WTC11 (cell line): ENCODE measurements around the gene KAT6B. TPM values are rescaled to one million over a fixed set of nuclear protein-coding genes. Genes with fewer than 3 reads are reported as not detected.

Experiments used
- ATAC-seq: fragments of 200-7000 bp; cut with Tn5 transposase; 2 replicates; pipeline ENCODE4 v1.10.0; 2021; ENCODE audit warnings: mild to moderate bottlenecking, moderate library complexity
- Bru-seq: library from RNA; stranded (reverse); fragments of 400-500 nt; gene quantifications from one replicate; lab custom pipeline; 2021; lab: Mats Ljungman, UMichigan
- CTCF ChIA-PET: fragments of 300-600 bp; sonication (Branson Sonifier 250); formaldehyde crosslinking; loops from one replicate; lab custom pipeline; 2021; ENCODE audit warnings: antibody characterized with exemption; lab: Charles Lee
- POLR2A ChIA-PET: fragments of 350-600 bp; sonication (Branson Sonifier 250); formaldehyde crosslinking; loops from one replicate; lab custom pipeline; 2021; ENCODE audit warnings: antibody characterized with exemption; lab: Charles Lee
- DNase-seq: peaks from one replicate; pipeline ENCODE4 v3.0.0; 2021; ENCODE audit warnings: low spot score
- H3K27ac Mint-ChIP-seq: 2 replicates; pipeline ENCODE4 v1.8.0; 2021; ENCODE audit warnings: mixed read lengths
- H3K27me3 Mint-ChIP-seq: 2 replicates; pipeline ENCODE4 v1.8.0; 2021; ENCODE audit warnings: low read depth, mild to moderate bottlenecking, moderate library complexity, mixed read lengths
- H3K36me3 Mint-ChIP-seq: 2 replicates; pipeline ENCODE4 v1.8.0; 2021; ENCODE audit warnings: mixed read lengths
- H3K4me1 Mint-ChIP-seq: 2 replicates; pipeline ENCODE4 v1.8.0; 2022; ENCODE audit warnings: mixed read lengths
- H3K4me3 Mint-ChIP-seq: 2 replicates; pipeline ENCODE4 v1.8.0; 2021; ENCODE audit warnings: mild to moderate bottlenecking, moderate library complexity, mixed read lengths
- H3K9me3 Mint-ChIP-seq: 2 replicates; pipeline ENCODE4 v1.8.0; 2021; ENCODE audit warnings: mixed read lengths
- ATF1 ChIP-seq: sonication (generic); formaldehyde crosslinking; IDR thresholded peaks from 2 replicates; pipeline ENCODE4 v1.8.1; 2023; ENCODE audit warnings: mild to moderate bottlenecking, moderate library complexity, missing genetic modification reagents
- ETV6 ChIP-seq: sonication (generic); formaldehyde crosslinking; IDR thresholded peaks from 2 replicates; pipeline ENCODE4 v1.8.1; 2022; ENCODE audit warnings: mild to moderate bottlenecking, missing genetic modification reagents
- GABPB1 ChIP-seq: sonication (generic); formaldehyde crosslinking; IDR thresholded peaks from 2 replicates; pipeline ENCODE4 v1.8.1; 2023; ENCODE audit warnings: mild to moderate bottlenecking, missing genetic modification reagents
- JAZF1 ChIP-seq: fragments of 250-450 bp; sonication (Bioruptor Pico); IDR thresholded peaks from 2 replicates; pipeline ENCODE4 v1.9.0; 2021; ENCODE audit warnings: moderate library complexity, mild to moderate bottlenecking, inconsistent platforms
- NFATC4 ChIP-seq: fragments of 250-450 bp; sonication (Bioruptor Pico); IDR thresholded peaks from 2 replicates; pipeline ENCODE4 v1.9.0; 2021; ENCODE audit warnings: mild to moderate bottlenecking
- PRRX2 ChIP-seq: fragments of 250-450 bp; sonication (Bioruptor Pico); IDR thresholded peaks from 2 replicates; pipeline ENCODE4 v1.8.0; 2021; ENCODE audit warnings: mild to moderate bottlenecking
- SOX15 ChIP-seq: fragments of 250-450 bp; sonication (Bioruptor Pico); IDR thresholded peaks from 2 replicates; pipeline ENCODE4 v1.9.0; 2021; ENCODE audit warnings: mild to moderate bottlenecking
- ZNF232 ChIP-seq: sonication (generic); formaldehyde crosslinking; IDR thresholded peaks from 2 replicates; pipeline ENCODE4 v1.8.0; 2022; ENCODE audit warnings: mild to moderate bottlenecking, missing genetic modification reagents
- ZNF396 ChIP-seq: fragments of 250-450 bp; sonication (Bioruptor Pico); IDR thresholded peaks from 2 replicates; pipeline ENCODE4 v1.8.0; 2021; ENCODE audit warnings: mild to moderate bottlenecking, moderate library complexity, borderline replicate concordance
- long read RNA-seq, 3 experiments: library from RNA in 1 of 3; library from capped mRNA in 1 of 3; library from polyadenylated mRNA in 1 of 3; unstranded in 2 of 3; stranded (forward) in 1 of 3; transcript quantifications; one replicate each; pipeline ENCODE4 v2.0.0, GENCODE V29; 2021
- total RNA-seq: library from RNA; stranded (reverse); gene quantifications from 3 replicates; pipeline ENCODE4 v1.2.3, GENCODE V29; 2021
- TF ChIP-seq, protein P1 (sequence below): sonication (generic); formaldehyde crosslinking; conservative IDR thresholded peaks from 2 replicates; pipeline ENCODE4 v1.8.1; 2023; ENCODE audit warnings: mild to moderate bottlenecking, low read depth, missing genetic modification reagents, moderate library complexity
- TF ChIP-seq, protein P2 (sequence below): fragments of 250-450 bp; sonication (Bioruptor Pico); conservative IDR thresholded peaks from 2 replicates; pipeline ENCODE4 v1.9.0; 2021; ENCODE audit warnings: mild to moderate bottlenecking
- TF ChIP-seq, protein P3 (sequence below): sonication (generic); formaldehyde crosslinking; IDR thresholded peaks from 2 replicates; pipeline ENCODE4 v1.8.1; 2022; ENCODE audit warnings: low read depth, missing genetic modification reagents, borderline replicate concordance
- TF ChIP-seq, protein P4 (sequence below): fragments of 250-450 bp; sonication (Bioruptor Pico); IDR thresholded peaks from 2 replicates; pipeline ENCODE4 v1.9.0; 2021; ENCODE audit warnings: mild to moderate bottlenecking
- TF ChIP-seq, protein P5 (sequence below): fragments of 250-450 bp; sonication (Bioruptor Pico); IDR thresholded peaks from 2 replicates; pipeline ENCODE4 v1.9.0; 2021; ENCODE audit warnings: mild to moderate bottlenecking, borderline replicate concordance
- TF ChIP-seq, protein P6 (sequence below): fragments of 250-450 bp; sonication (Bioruptor Pico); IDR thresholded peaks from 2 replicates; pipeline ENCODE4 v1.9.0; 2021; ENCODE audit warnings: moderate library complexity, mild to moderate bottlenecking, inconsistent platforms, borderline replicate concordance
- TF ChIP-seq, protein P7 (sequence below): sonication (generic); formaldehyde crosslinking; IDR thresholded peaks from 2 replicates; pipeline ENCODE4 v1.8.0; 2022; ENCODE audit warnings: mild to moderate bottlenecking, missing genetic modification reagents
- TF ChIP-seq, protein P8 (sequence below): sonication (generic); formaldehyde crosslinking; IDR thresholded peaks from 2 replicates; pipeline ENCODE4 v1.8.0; 2022; ENCODE audit warnings: mild to moderate bottlenecking, missing genetic modification reagents

Gene KAT6B
- 18.5 to 24.2 TPM (median 19.8 TPM) in 3 replicates for total RNA-seq
- percentile 68 among the genes with signal in this experiment for Bru-seq, nascent RNA
- long read RNA-seq, experiment 1, full-length matches to known transcripts = 14 of 61 reads
- long read RNA-seq, experiment 1, partial matches to known transcripts = 34 of 61 reads
- long read RNA-seq, experiment 1, other reads (novel, unspliced or antisense) = 13 of 61 reads
- long read RNA-seq, experiment 2, partial matches to known transcripts = 15 of 18 reads
- long read RNA-seq, experiment 2, other reads (novel, unspliced or antisense) = 3 of 18 reads
- long read RNA-seq, experiment 3 = 0 reads

DNA sequence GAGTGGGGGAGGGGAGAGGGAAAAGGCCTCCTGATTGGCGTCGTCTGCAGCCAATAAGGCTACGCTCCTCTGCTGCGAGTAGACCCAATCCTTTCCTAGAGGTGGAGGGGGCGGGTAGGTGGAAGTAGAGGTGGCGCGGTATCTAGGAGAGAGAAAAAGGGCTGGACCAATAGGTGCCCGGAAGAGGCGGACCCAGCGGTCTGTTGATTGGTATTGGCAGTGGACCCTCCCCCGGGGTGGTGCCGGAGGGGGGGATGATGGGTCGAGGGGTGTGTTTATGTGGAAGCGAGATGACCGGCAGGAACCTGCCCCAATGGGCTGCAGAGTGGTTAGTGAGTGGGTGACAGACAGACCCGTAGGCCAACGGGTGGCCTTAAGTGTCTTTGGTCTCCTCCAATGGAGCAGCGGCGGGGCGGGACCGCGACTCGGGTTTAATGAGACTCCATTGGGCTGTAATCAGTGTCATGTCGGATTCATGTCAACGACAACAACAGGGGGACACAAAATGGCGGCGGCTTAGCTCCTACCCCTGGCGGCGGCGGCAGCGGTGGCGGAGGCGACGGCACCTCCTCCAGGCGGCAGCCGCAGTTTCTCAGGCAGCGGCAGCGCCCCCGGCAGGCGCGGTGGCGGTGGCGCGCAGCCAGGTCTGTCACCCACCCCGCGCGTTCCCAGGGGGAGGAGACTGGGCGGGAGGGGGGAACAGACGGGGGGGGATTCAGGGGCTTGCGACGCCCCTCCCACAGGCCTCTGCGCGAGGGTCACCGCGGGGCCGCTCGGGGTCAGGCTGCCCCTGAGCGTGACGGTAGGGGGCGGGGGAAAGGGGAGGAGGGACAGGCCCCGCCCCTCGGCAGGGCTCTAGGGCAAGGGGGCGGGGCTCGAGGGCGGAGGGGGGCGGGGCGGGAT is at the start of gene KAT6B:
TSS of gene KAT6B (plus strand) at position 459 of the 903 bp plus-strand sequence. CDS start 16,258 bp downstream, outside the sequence.
- Mint-ChIP-seq H3K27ac (peak within 1 kb of the TSS; percentile 98), H3K4me1 (peaks cover 51% of the 10 kb centered on the region), H3K9me3 (no peaks in the 10 kb centered on the region), H3K36me3 (0 out of 2 replicates have a peak, but pooled peaks cover 3% of the 10 kb centered on the region), H3K27me3 (no peaks in the 10 kb centered on the region), H3K4me3 (peak within 1 kb of the TSS; percentile 93)
- CTCF ChIA-PET = interaction anchor here (0.6 to 1.4 kb wide), 17 partner anchors 10 to 1082 kb away, joined by 3 to 7 read pairs (median 3); partner anchors contain the start of genes CAMK2G and COMTD1
- ATAC-seq (peak; percentile 90), DNase-seq (peak; percentile 100)
- POLR2A ChIA-PET = interaction anchor here (0.5 to 0.7 kb wide), 4 partner anchors 45 to 827 kb away, joined by 3 to 4 read pairs (median 3); no protein-coding TSS in a partner anchor
- TF ChIP-seq, protein P1, sequence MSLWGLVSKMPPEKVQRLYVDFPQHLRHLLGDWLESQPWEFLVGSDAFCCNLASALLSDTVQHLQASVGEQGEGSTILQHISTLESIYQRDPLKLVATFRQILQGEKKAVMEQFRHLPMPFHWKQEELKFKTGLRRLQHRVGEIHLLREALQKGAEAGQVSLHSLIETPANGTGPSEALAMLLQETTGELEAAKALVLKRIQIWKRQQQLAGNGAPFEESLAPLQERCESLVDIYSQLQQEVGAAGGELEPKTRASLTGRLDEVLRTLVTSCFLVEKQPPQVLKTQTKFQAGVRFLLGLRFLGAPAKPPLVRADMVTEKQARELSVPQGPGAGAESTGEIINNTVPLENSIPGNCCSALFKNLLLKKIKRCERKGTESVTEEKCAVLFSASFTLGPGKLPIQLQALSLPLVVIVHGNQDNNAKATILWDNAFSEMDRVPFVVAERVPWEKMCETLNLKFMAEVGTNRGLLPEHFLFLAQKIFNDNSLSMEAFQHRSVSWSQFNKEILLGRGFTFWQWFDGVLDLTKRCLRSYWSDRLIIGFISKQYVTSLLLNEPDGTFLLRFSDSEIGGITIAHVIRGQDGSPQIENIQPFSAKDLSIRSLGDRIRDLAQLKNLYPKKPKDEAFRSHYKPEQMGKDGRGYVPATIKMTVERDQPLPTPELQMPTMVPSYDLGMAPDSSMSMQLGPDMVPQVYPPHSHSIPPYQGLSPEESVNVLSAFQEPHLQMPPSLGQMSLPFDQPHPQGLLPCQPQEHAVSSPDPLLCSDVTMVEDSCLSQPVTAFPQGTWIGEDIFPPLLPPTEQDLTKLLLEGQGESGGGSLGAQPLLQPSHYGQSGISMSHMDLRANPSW (CRISPR knock-in tag) = no peak
- TF ChIP-seq, protein P2, sequence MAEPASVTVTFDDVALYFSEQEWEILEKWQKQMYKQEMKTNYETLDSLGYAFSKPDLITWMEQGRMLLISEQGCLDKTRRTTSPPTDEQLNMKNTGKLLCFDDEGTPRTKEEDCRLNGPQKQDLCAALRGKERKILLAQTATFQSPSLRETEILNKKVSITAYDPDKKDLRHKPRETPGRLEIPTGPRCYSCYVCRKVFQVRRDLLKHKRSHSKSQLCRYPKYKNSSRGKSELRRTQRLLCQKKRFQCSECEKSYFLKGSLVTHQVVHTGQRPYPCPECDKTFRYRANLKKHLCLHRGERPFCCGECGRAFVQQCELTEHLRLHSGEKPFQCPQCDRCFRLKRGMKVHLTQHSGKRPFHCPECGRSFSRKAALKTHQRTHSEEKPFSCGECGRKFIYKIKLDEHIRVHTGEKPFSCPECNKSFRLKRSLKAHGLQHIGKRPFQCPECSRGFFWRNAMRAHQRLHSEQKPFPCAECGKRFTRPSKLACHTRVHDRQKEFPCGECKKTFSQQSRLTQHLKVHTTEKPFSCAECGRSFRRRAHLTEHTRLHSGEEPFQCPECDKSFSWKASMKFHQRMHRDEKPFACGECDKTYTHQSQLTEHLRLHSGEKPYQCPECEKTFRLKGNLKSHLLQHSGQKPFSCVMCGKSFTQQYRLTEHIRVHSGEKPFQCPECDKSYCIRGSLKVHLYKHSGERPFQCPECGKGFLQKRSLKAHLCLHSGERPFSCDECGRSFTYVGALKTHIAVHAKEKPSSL (CRISPR knock-in tag) = no peak
- no peak for TF ChIP-seq PRRX2
- no peak for TF ChIP-seq JAZF1 (CRISPR knock-in tag)
- peak; percentile 65; the same call in 1 of the 2 replicates for TF ChIP-seq ZNF232 (CRISPR knock-in tag)
- no peak for TF ChIP-seq ZNF396 (CRISPR knock-in tag)
- TF ChIP-seq, protein P3, sequence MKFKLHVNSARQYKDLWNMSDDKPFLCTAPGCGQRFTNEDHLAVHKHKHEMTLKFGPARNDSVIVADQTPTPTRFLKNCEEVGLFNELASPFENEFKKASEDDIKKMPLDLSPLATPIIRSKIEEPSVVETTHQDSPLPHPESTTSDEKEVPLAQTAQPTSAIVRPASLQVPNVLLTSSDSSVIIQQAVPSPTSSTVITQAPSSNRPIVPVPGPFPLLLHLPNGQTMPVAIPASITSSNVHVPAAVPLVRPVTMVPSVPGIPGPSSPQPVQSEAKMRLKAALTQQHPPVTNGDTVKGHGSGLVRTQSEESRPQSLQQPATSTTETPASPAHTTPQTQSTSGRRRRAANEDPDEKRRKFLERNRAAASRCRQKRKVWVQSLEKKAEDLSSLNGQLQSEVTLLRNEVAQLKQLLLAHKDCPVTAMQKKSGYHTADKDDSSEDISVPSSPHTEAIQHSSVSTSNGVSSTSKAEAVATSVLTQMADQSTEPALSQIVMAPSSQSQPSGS (CRISPR knock-in tag) = no peak
- no peak for TF ChIP-seq NFATC4 (CRISPR knock-in tag)
- no peak for TF ChIP-seq SOX15 (CRISPR knock-in tag)
- no peak for TF ChIP-seq ATF1 (CRISPR knock-in tag)
- TF ChIP-seq, protein P4, sequence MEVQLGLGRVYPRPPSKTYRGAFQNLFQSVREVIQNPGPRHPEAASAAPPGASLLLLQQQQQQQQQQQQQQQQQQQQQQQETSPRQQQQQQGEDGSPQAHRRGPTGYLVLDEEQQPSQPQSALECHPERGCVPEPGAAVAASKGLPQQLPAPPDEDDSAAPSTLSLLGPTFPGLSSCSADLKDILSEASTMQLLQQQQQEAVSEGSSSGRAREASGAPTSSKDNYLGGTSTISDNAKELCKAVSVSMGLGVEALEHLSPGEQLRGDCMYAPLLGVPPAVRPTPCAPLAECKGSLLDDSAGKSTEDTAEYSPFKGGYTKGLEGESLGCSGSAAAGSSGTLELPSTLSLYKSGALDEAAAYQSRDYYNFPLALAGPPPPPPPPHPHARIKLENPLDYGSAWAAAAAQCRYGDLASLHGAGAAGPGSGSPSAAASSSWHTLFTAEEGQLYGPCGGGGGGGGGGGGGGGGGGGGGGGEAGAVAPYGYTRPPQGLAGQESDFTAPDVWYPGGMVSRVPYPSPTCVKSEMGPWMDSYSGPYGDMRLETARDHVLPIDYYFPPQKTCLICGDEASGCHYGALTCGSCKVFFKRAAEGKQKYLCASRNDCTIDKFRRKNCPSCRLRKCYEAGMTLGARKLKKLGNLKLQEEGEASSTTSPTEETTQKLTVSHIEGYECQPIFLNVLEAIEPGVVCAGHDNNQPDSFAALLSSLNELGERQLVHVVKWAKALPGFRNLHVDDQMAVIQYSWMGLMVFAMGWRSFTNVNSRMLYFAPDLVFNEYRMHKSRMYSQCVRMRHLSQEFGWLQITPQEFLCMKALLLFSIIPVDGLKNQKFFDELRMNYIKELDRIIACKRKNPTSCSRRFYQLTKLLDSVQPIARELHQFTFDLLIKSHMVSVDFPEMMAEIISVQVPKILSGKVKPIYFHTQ = no peak
- TF ChIP-seq, protein P5, sequence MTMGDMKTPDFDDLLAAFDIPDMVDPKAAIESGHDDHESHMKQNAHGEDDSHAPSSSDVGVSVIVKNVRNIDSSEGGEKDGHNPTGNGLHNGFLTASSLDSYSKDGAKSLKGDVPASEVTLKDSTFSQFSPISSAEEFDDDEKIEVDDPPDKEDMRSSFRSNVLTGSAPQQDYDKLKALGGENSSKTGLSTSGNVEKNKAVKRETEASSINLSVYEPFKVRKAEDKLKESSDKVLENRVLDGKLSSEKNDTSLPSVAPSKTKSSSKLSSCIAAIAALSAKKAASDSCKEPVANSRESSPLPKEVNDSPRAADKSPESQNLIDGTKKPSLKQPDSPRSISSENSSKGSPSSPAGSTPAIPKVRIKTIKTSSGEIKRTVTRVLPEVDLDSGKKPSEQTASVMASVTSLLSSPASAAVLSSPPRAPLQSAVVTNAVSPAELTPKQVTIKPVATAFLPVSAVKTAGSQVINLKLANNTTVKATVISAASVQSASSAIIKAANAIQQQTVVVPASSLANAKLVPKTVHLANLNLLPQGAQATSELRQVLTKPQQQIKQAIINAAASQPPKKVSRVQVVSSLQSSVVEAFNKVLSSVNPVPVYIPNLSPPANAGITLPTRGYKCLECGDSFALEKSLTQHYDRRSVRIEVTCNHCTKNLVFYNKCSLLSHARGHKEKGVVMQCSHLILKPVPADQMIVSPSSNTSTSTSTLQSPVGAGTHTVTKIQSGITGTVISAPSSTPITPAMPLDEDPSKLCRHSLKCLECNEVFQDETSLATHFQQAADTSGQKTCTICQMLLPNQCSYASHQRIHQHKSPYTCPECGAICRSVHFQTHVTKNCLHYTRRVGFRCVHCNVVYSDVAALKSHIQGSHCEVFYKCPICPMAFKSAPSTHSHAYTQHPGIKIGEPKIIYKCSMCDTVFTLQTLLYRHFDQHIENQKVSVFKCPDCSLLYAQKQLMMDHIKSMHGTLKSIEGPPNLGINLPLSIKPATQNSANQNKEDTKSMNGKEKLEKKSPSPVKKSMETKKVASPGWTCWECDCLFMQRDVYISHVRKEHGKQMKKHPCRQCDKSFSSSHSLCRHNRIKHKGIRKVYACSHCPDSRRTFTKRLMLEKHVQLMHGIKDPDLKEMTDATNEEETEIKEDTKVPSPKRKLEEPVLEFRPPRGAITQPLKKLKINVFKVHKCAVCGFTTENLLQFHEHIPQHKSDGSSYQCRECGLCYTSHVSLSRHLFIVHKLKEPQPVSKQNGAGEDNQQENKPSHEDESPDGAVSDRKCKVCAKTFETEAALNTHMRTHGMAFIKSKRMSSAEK (CRISPR knock-in tag) = no peak
- TF ChIP-seq, protein P6, sequence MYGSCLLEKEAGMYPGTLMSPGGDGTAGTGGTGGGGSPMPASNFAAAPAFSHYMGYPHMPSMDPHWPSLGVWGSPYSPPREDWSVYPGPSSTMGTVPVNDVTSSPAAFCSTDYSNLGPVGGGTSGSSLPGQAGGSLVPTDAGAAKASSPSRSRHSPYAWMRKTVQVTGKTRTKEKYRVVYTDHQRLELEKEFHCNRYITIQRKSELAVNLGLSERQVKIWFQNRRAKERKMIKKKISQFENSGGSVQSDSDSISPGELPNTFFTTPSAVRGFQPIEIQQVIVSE = no peak
- TF ChIP-seq, protein P7, sequence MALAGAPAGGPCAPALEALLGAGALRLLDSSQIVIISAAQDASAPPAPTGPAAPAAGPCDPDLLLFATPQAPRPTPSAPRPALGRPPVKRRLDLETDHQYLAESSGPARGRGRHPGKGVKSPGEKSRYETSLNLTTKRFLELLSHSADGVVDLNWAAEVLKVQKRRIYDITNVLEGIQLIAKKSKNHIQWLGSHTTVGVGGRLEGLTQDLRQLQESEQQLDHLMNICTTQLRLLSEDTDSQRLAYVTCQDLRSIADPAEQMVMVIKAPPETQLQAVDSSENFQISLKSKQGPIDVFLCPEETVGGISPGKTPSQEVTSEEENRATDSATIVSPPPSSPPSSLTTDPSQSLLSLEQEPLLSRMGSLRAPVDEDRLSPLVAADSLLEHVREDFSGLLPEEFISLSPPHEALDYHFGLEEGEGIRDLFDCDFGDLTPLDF (CRISPR knock-in tag) = no peak
- TF ChIP-seq GABPB1 (CRISPR knock-in tag) = 0 out of 2 replicates have a peak, but pooled peaks have one; percentile 14
- TF ChIP-seq, protein P8, sequence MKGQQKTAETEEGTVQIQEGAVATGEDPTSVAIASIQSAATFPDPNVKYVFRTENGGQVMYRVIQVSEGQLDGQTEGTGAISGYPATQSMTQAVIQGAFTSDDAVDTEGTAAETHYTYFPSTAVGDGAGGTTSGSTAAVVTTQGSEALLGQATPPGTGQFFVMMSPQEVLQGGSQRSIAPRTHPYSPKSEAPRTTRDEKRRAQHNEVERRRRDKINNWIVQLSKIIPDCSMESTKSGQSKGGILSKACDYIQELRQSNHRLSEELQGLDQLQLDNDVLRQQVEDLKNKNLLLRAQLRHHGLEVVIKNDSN (CRISPR knock-in tag) = no peak
- TF ChIP-seq ETV6 (CRISPR knock-in tag) = 0 out of 2 replicates have a peak, but pooled peaks have one; percentile 24
